Measurements from ENCODE around the gene LCN10.
A peak's percentile ranks its signal among the peaks of the same experiment; 100 is the strongest.

LCN10 gene

GRCh38 chr9:136723989-136724388 is 18.8 kb downstream of the LCN10 start:
- H3K36me3 ChIP-seq, result peaks cover 35 to 62% (median 53%) of the 10 kb centered on the region in 3 donors
- no peak for DNase-seq
- no peaks in the 10 kb centered on the region for H3K9me3 ChIP-seq
- no peak overlapping the region for H3K4me3 ChIP-seq
- H3K4me1 ChIP-seq, result peaks cover 0 to 48% (median 37%) of the 10 kb centered on the region in 4 donors
- H3K27me3 ChIP-seq, result peaks cover 0 to 6% of the 10 kb centered on the region in 2 donors
- TF ChIP-seq CTCF (IDR thresholded peaks at IDR 0.05), result no peak
- intact Hi-C loops (cut with DNase I; ENCODE audit: low total_unique reads), result no loop called here
- no peak overlapping the region for H3K27ac ChIP-seq

GRCh38 chr9:136723362-136723976 is 19.3 kb downstream of the LCN10 start:
- DNase-seq, result peak in 1 of 2 donors; percentile 53
- Histone ChIP-seq H3K27ac (no peak overlapping the region), H3K4me3 (no peak overlapping the region), H3K27me3 (peaks cover 0 to 12% of the 10 kb centered on the region in 2 donors), H3K4me1 (peaks cover 0 to 43% (median 32%) of the 10 kb centered on the region in 4 donors), H3K9me3 (no peaks in the 10 kb centered on the region), H3K36me3 (peaks cover 35 to 62% (median 53%) of the 10 kb centered on the region in 3 donors)
- intact Hi-C loops (cut with DNase I; ENCODE audit: low total_unique reads), result no loop called here
- TF ChIP-seq CTCF (IDR thresholded peaks at IDR 0.05), result no peak

GRCh38 chr9:136722969-136723356 is 19.8 kb downstream of the LCN10 start:
- intact Hi-C loops (cut with DNase I; ENCODE audit: low total_unique reads), result no loop called here
- H3K9me3 ChIP-seq, result no peaks in the 10 kb centered on the region
- no peak overlapping the region for H3K4me3 ChIP-seq
- DNase-seq, result no peak
- H3K27ac ChIP-seq, result no peak overlapping the region
- TF ChIP-seq CTCF (IDR thresholded peaks at IDR 0.05), result no peak
- peaks cover 35 to 62% (median 53%) of the 10 kb centered on the region in 3 donors for H3K36me3 ChIP-seq
- peaks cover 0 to 38% (median 30%) of the 10 kb centered on the region in 4 donors for H3K4me1 ChIP-seq
- H3K27me3 ChIP-seq, result peaks cover 0 to 13% of the 10 kb centered on the region in 2 donors

- TF ChIP-seq CTCF (IDR thresholded peaks at IDR 0.05), result no peak
- Histone ChIP-seq H3K4me1 (peaks cover 0 to 36% (median 27%) of the 10 kb centered on the region in 4 donors), H3K4me3 (no peak overlapping the region), H3K36me3 (peaks cover 35 to 62% (median 53%) of the 10 kb centered on the region in 3 donors), H3K27me3 (peaks cover 0 to 19% of the 10 kb centered on the region in 2 donors), H3K27ac (no peak overlapping the region), H3K9me3 (no peaks in the 10 kb centered on the region)
- no peak for DNase-seq
- intact Hi-C loops (cut with DNase I; ENCODE audit: low total_unique reads), result no loop called here
Measured at GRCh38 chr9:136722093-136722968, 20.4 kb downstream of the LCN10 start.

- intact Hi-C loops (cut with DNase I; ENCODE audit: low total_unique reads), result no loop called here
- H3K27me3 ChIP-seq, result peaks cover 0 to 24% of the 10 kb centered on the region in 2 donors
- no peak for TF ChIP-seq CTCF (IDR thresholded peaks at IDR 0.05)
- no peak overlapping the region for H3K27ac ChIP-seq
- peaks cover 35 to 60% (median 50%) of the 10 kb centered on the region in 3 donors for H3K36me3 ChIP-seq
- no peaks in the 10 kb centered on the region for H3K9me3 ChIP-seq
- no peak overlapping the region for H3K4me3 ChIP-seq
- peaks cover 0 to 28% (median 19%) of the 10 kb centered on the region in 4 donors for H3K4me1 ChIP-seq
- DNase-seq, result no peak
Measured at GRCh38 chr9:136721339-136722092, 21.2 kb downstream of the LCN10 start.

Data from tibial artery (tissue), 4 donors.